Body of pancreas (tissue), 4 donors: ENCODE measurements around the gene TPM2. TPM values are rescaled to one million over a fixed set of nuclear protein-coding genes. Genes with fewer than 3 reads are reported as not detected.

Experiments used
- ATAC-seq: fragments of 150-250 bp; one replicate; pipeline ENCODE4 v1.9.1; 2016
- DNase-seq, 4 donors: peaks; one replicate each; pipeline ENCODE4 v3.0.0-alpha.2; 2019
- H3K27ac ChIP-seq, 4 donors: fragments of 200-600 bp; sonication (generic); 1 replicate in 3 of 4; 2 replicates in 1 of 4; pipeline versions ENCODE4 v1.5.1 to v1.6.1; 2016 to 2019; ENCODE audit warnings: mild to moderate bottlenecking in 1 of 4, mixed read lengths in 1 of 4, moderate library complexity in 1 of 4
- H3K27me3 ChIP-seq, 2 donors: fragments of 200-600 bp; sonication (generic); one replicate each; pipeline ENCODE4 v1.6.0; 2016; ENCODE audit warnings: mild to moderate bottlenecking in 1 of 2
- H3K36me3 ChIP-seq, 2 donors: fragments of 200-600 bp; sonication (generic); replicated peaks in 1 of 2; 2 replicates each; pipeline ENCODE4 v1.5.1; 2016; ENCODE audit warnings: low read depth in 2 of 2; ENCODE audit not compliant: insufficient read depth in 1 of 2
- H3K4me1 ChIP-seq: fragments of 200-600 bp; sonication (generic); one replicate; pipeline ENCODE4 v1.6.0; 2016
- H3K4me3 ChIP-seq, 2 donors: fragments of 200-600 bp; sonication (generic); 1 replicate in 1 of 2; 2 replicates in 1 of 2; pipeline ENCODE4 v1.5.1; 2016 to 2019
- H3K9me3 ChIP-seq, 3 donors: fragments of 200-600 bp; sonication (generic); 1 replicate in 2 of 3; 2 replicates in 1 of 3; pipeline ENCODE4 v1.5.1; 2016
- POLR2A ChIP-seq, 3 donors: fragments of 450-650 bp; IDR thresholded peaks; one replicate each; pipeline ENCODE4 v1.6.1; 2016; ENCODE audit warnings: antibody characterized with exemption in 3 of 3, mild to moderate bottlenecking in 2 of 3
- WGBS, 2 donors: methylation state at CpG; one replicate each; pipeline ENCODE4 v1.1.5; 2017; 5-methylcytosine and 5-hydroxymethylcytosine counted together
- intact Hi-C: fragments of 100-400 bp; cut with DNase I; formaldehyde crosslinking; loops from one replicate; pipeline ENCODE4 v1.15.1; 2023
- total RNA-seq, 2 donors: library from RNA; depleted of rRNA; stranded (reverse); fragments of >200 nt; gene quantifications; one replicate each; pipeline ENCODE4 v1.1.0, GENCODE V29; 2016
- TF ChIP-seq, protein P1 (sequence below), 7 experiments: fragments of 450-650 bp in 4 of 7; fragments of 200-600 bp in 3 of 7; sonication (generic) in 3 of 7; IDR thresholded peaks; one replicate each; pipeline ENCODE4 v1.5.1; 2016 to 2019; ENCODE audit warnings: antibody characterized with exemption in 7 of 7

The TPM2 gene
- total RNA-seq, 2 donors from 2014 or later, result 75.8 to 132 TPM

DNA sequence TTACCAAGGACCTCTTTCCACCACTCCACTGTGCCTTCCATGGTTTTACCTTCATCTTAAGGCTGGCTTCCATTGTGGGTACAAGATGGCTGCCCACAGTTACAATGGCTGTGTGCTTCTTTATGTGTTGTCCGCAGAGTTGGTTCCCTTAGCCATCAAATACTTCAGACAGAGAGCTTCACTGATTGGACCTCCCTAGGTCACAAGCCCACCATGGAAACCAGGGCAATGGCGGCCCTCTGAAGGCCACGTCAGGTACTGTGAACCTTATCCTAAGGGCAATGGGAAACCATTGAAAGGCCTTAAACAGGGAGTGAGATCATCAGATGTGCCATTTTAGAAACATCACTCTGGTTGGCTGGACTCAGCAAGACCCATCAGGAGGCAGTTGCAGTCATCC lies 21.8 kb downstream of the TPM2 start:
- no peaks in the 10 kb centered on the region for H3K36me3 ChIP-seq
- H3K4me1 ChIP-seq, result peaks cover 47% of the 10 kb centered on the region
- no peak for ATAC-seq
- intact Hi-C loops, result no loop called here
- H3K9me3 ChIP-seq, result no peaks in the 10 kb centered on the region
- H3K27ac ChIP-seq, result peak overlapping the region in 3 of 4 donors; percentile 16 to 87 (median 81)
- no peak overlapping the region for H3K4me3 ChIP-seq
- H3K27me3 ChIP-seq, result no peaks in the 10 kb centered on the region
- WGBS, 2 donors, result 96 to 100% methylated on average over 3 of the region's 3 CpGs
- no peak for DNase-seq
- no peak for TF ChIP-seq POLR2A (IDR thresholded peaks at IDR 0.05)
- TF ChIP-seq, protein P1, sequence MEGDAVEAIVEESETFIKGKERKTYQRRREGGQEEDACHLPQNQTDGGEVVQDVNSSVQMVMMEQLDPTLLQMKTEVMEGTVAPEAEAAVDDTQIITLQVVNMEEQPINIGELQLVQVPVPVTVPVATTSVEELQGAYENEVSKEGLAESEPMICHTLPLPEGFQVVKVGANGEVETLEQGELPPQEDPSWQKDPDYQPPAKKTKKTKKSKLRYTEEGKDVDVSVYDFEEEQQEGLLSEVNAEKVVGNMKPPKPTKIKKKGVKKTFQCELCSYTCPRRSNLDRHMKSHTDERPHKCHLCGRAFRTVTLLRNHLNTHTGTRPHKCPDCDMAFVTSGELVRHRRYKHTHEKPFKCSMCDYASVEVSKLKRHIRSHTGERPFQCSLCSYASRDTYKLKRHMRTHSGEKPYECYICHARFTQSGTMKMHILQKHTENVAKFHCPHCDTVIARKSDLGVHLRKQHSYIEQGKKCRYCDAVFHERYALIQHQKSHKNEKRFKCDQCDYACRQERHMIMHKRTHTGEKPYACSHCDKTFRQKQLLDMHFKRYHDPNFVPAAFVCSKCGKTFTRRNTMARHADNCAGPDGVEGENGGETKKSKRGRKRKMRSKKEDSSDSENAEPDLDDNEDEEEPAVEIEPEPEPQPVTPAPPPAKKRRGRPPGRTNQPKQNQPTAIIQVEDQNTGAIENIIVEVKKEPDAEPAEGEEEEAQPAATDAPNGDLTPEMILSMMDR (IDR thresholded peaks at IDR 0.05), result no peak

DNA sequence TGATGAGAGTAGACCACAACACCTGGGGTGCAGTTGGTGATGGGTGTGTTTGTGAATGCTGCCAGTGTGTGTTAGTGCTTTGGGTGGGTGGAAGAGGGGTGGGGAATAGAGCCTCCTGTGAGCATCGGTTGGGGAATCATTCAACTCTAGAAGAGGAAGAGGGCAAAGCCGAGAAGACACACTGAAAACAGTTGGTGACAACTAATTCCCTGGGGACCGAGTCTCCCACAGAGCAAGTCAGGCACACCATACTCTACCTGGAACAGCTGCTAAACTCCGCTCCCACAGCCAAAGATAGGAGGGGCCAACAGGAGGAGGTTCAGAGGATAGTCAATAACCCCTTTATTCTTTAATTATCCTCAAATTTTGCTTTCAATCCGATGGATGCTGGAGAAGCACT lies 23.2 kb downstream of the TPM2 start:
- no peak for TF ChIP-seq POLR2A (IDR thresholded peaks at IDR 0.05)
- TF ChIP-seq, protein P1 (IDR thresholded peaks at IDR 0.05), result no peak
- no peaks in the 10 kb centered on the region for H3K27me3 ChIP-seq
- H3K4me1 ChIP-seq, result peaks cover 41% of the 10 kb centered on the region
- ATAC-seq (no peak), DNase-seq (no peak)
- H3K4me3 ChIP-seq, result no peak overlapping the region
- no peaks in the 10 kb centered on the region for H3K36me3 ChIP-seq
- WGBS, 2 donors, result 85 to 91% methylated on average over 5 of the region's 5 CpGs
- H3K27ac ChIP-seq, result no peak overlapping the region
- no peaks in the 10 kb centered on the region for H3K9me3 ChIP-seq
- intact Hi-C loops, result no loop called here

DNA sequence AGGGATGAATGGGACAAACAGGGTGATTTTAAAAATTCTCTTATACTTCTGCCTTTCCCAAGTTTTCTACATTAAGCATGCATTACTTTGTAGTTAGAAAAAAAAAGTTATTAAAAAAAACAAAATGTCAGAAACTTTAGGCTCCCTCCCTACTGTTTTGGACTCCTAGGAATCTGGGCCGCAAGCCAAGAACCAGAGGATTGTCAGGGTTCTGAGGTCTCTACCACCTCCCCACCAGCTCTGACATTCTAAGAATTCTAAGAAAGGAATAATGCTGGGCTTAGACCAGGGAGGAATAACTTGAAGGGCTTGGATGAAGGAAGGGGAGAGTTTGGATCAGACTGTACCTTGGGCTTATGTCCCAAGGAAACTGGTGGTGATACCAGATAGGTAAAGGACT lies 23.7 kb downstream of the TPM2 start:
- TF ChIP-seq POLR2A (IDR thresholded peaks at IDR 0.05), result no peak
- TF ChIP-seq, protein P1 (IDR thresholded peaks at IDR 0.05), result no peak
- H3K9me3 ChIP-seq, result no peaks in the 10 kb centered on the region
- intact Hi-C loops, result no loop called here
- H3K27ac ChIP-seq, result no peak overlapping the region
- H3K4me1 ChIP-seq, result peaks cover 45% of the 10 kb centered on the region
- H3K4me3 ChIP-seq, result no peak overlapping the region
- H3K27me3 ChIP-seq, result no peaks in the 10 kb centered on the region
- DNase-seq, result no peak
- no peaks in the 10 kb centered on the region for H3K36me3 ChIP-seq
- no peak for ATAC-seq
- 61 to 67% methylated on average over 1 of the region's 1 CpG for WGBS, 2 donors

DNA sequence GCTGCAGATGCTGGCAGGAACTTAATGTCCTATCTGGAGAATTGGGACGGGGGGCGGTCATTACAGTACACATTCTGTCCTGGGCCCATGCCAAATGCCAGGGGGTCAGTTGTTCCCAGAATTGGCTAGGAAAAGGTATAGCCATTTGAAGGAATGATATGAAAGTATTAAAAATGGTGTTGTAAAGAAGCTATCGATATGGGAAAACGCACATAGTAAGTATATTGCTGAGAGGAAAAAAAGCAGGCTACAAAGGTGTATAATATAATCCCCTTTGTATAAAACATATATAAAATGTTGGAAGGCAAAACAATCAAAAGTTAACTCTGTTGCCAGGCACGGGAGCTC lies 24.3 kb downstream of the TPM2 start:
- H3K27ac ChIP-seq, result peak overlapping the region; percentile 3 to 72 (median 30)
- TF ChIP-seq, protein P1 (IDR thresholded peaks at IDR 0.05), result no peak
- TF ChIP-seq POLR2A (IDR thresholded peaks at IDR 0.05), result no peak
- WGBS, 2 donors, result 33 to 35% methylated on average over 5 of the region's 5 CpGs

More for the DNA sequence above, 24.3 kb downstream of the TPM2 start:
- no peak overlapping the region for H3K4me3 ChIP-seq
- H3K36me3 ChIP-seq, result no peaks in the 10 kb centered on the region
- DNase-seq, result no peak
- no peaks in the 10 kb centered on the region for H3K9me3 ChIP-seq
- intact Hi-C loops, result no loop called here
- H3K27me3 ChIP-seq, result no peaks in the 10 kb centered on the region
- no peak for ATAC-seq
- H3K4me1 ChIP-seq, result peaks cover 49% of the 10 kb centered on the region
